Type B pancreatic cell (in vitro differentiated cells): ENCODE results near the gene TMEM138. TPM values are rescaled to one million over a fixed set of nuclear protein-coding genes. Genes with fewer than 3 reads are reported as not detected.

ENCODE experiments used
- DNase-seq: peaks from one replicate; pipeline ENCODE4 v3.0.0; 2021; ENCODE audit warnings: mixed read lengths; ENCODE audit not compliant: unreplicated experiment; ENCODE audit errors: extremely low spot score
- H3K27ac Mint-ChIP-seq: 2 replicates; pipeline ENCODE4 v1.8.0; 2021; ENCODE audit warnings: mild to moderate bottlenecking, mixed read lengths
- H3K27me3 Mint-ChIP-seq: 2 replicates; pipeline ENCODE4 v1.8.0; 2021; ENCODE audit warnings: mixed read lengths
- H3K36me3 Mint-ChIP-seq: 2 replicates; pipeline ENCODE4 v1.8.0; 2021; ENCODE audit warnings: mixed read lengths
- H3K4me1 Mint-ChIP-seq: one replicate; pipeline ENCODE4 v1.8.0; 2021; ENCODE audit warnings: mixed read lengths; ENCODE audit not compliant: unreplicated experiment
- H3K4me3 Mint-ChIP-seq: 2 replicates; pipeline ENCODE4 v1.8.0; 2021; ENCODE audit warnings: mild to moderate bottlenecking, mixed read lengths
- H3K9me3 Mint-ChIP-seq: 2 replicates; pipeline ENCODE4 v1.8.0; 2021; ENCODE audit warnings: mixed read lengths
- total RNA-seq: library from RNA; stranded (reverse); gene quantifications from 2 replicates; pipeline ENCODE4 v1.2.1, GENCODE V29; 2021; ENCODE audit warnings: low replicate concordance
- TF ChIP-seq, protein P1 (sequence below): fragments of 200-600 bp; sonication (generic); conservative IDR thresholded peaks from 2 replicates; pipeline ENCODE4 v1.5.0; 2021; ENCODE audit warnings: antibody characterized with exemption, mild to moderate bottlenecking

The TMEM138 gene
- total RNA-seq, 1 donor from 2014 or later = 54.5 TPM

DNA sequence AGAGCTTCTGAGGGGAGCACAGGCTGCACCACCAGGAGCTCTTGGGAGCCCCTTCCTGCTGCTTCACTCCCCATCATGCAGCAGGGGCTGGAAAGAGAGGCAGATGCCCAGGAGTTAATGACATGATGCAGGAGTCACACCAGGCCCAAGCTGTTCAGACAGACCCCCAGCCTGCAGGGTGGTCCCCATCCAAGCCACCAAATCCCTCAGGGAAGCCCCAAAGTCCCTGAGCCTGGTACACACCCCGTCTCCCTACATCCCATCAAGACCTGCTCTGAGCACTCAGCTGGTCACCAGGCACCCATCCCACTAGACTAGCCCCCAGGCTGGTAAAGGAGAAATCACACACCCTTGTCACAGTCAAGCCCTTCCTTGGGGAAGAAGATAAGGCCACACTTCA lies 11.8 kb upstream of the TMEM138 start:
- no peak overlapping the region for H3K27ac Mint-ChIP-seq
- H3K9me3 Mint-ChIP-seq = no peaks in the 10 kb centered on the region
- no peaks in the 10 kb centered on the region for H3K27me3 Mint-ChIP-seq
- H3K4me1 Mint-ChIP-seq = no peaks in the 10 kb centered on the region
- no peak for DNase-seq
- TF ChIP-seq, protein P1, sequence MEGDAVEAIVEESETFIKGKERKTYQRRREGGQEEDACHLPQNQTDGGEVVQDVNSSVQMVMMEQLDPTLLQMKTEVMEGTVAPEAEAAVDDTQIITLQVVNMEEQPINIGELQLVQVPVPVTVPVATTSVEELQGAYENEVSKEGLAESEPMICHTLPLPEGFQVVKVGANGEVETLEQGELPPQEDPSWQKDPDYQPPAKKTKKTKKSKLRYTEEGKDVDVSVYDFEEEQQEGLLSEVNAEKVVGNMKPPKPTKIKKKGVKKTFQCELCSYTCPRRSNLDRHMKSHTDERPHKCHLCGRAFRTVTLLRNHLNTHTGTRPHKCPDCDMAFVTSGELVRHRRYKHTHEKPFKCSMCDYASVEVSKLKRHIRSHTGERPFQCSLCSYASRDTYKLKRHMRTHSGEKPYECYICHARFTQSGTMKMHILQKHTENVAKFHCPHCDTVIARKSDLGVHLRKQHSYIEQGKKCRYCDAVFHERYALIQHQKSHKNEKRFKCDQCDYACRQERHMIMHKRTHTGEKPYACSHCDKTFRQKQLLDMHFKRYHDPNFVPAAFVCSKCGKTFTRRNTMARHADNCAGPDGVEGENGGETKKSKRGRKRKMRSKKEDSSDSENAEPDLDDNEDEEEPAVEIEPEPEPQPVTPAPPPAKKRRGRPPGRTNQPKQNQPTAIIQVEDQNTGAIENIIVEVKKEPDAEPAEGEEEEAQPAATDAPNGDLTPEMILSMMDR = no peak
- H3K36me3 Mint-ChIP-seq = peaks cover 10% of the 10 kb centered on the region
- H3K4me3 Mint-ChIP-seq = no peak overlapping the region

DNA sequence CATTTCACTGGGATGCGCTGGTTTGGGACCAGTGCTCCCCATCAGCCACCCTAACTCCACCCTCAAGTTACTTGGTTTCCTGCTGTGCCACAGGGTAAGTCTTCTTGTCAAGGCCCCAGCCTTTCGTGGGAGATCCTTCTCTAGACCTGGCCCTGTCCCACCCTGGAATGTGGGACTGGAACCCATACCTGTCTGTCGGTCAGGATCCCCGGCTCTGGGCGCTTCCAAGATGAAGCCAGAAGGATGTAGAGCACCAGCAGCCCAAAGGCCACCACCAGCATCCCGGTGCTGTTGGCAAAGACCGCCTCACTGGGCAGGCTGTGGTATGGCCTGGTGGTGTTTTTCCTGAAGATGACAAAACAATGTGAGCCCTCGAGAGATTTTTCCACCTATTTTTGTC lies 11.4 kb upstream of the TMEM138 start:
- no peak for DNase-seq
- TF ChIP-seq, protein P1 = no peak
- no peak overlapping the region for H3K4me3 Mint-ChIP-seq
- H3K36me3 Mint-ChIP-seq = peaks cover 10% of the 10 kb centered on the region
- no peaks in the 10 kb centered on the region for H3K27me3 Mint-ChIP-seq
- no peak overlapping the region for H3K27ac Mint-ChIP-seq
- H3K9me3 Mint-ChIP-seq = no peaks in the 10 kb centered on the region
- no peaks in the 10 kb centered on the region for H3K4me1 Mint-ChIP-seq

DNA sequence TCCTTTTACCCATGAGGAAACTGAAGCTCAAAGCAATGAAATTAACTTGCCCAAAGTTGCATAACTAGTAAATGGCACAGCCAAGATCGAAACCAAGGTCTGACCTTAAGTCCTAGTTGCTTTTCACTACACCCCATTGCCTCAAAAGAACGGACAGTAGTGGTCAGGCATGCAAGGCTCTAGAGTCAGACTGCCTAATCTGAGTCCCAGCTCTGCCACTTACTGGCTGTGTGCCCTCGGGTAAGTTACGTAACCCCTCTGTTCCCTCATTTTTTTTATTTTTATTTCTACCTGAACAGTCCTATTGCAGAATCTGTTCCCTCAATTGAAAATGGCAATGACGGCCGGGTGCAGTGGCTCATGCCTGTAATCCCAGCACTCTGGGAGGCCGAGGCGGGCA lies 10.1 kb upstream of the TMEM138 start:
- Mint-ChIP-seq H3K27me3 (no peaks in the 10 kb centered on the region), H3K4me3 (no peak overlapping the region), H3K36me3 (peaks cover 10% of the 10 kb centered on the region), H3K27ac (no peak overlapping the region), H3K9me3 (no peaks in the 10 kb centered on the region), H3K4me1 (no peaks in the 10 kb centered on the region)
- TF ChIP-seq, protein P1 = no peak
- DNase-seq = no peak

DNA sequence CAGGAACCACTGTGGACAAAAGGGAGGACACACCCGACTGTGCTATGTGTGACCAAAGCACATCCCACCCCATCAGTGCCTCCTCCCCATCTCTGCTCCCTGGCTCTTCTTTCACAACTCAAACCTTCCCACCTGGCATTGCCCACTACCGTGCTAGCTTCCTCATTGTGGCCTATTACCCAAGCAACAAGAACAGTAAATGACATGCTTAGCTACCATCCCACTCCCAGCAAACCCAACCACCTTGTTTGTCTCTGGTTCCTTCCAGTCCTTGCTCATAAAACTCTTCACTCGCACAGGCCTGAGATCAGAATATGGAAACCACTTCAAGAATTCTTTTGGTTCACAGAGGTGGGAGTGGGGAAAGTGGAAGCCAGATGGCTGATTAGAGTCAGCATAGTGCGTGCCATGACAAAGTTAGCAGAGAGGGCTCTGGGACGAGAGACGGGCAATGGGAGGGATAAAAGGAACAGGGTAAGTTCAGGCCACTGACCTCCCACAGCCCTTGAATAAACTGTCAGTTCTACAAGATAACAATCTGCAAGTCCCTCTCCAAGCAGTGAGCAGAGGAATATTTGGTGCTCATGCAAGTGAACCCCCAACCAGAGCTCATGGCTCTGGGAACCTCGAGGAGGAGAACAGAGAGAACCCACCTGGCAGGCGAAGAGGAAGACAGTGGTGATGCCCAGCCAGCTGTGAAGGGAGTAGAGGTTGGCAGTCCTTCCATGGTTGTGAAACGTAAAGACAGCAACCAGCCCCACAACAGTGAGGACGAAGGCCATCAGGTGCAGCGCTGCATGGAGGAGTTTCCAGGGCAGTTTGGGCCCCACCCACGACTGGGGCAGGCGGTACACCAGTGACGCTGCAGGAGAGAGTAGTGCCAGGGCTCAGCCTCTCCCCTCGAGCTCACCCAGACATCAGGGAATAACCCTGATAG lies 8.8 kb upstream of the TMEM138 start:
- Mint-ChIP-seq H3K27ac (peak overlapping the region; percentile 34), H3K4me1 (no peaks in the 10 kb centered on the region), H3K9me3 (no peaks in the 10 kb centered on the region), H3K36me3 (peaks cover 10% of the 10 kb centered on the region), H3K4me3 (no peak overlapping the region), H3K27me3 (no peaks in the 10 kb centered on the region)
- TF ChIP-seq, protein P1 = no peak
- no peak for DNase-seq

DNA sequence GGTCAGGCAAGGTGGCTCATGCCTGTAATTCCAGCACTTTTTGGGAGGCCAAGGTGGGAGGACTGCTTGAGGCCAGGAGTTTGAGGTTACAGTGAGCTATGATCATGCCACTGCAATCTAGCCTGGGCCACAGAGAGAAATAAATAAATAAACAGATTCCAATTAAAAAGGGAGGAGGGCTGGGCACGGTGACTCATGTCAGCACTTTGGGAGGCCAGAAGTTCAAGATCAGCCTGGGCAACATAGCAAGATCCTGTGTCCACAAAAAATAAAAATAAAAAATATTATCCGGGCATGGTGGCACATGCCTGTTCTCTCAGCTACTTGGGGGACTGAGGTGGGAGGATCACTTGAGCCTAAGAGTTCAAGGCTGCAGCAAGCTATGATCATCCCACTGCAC lies 8.0 kb upstream of the TMEM138 start:
- TF ChIP-seq, protein P1 = no peak
- H3K27ac Mint-ChIP-seq = no peak overlapping the region
- peaks cover 10% of the 10 kb centered on the region for H3K36me3 Mint-ChIP-seq
- no peaks in the 10 kb centered on the region for H3K27me3 Mint-ChIP-seq
- no peak for DNase-seq
- no peak overlapping the region for H3K4me3 Mint-ChIP-seq
- no peaks in the 10 kb centered on the region for H3K9me3 Mint-ChIP-seq
- H3K4me1 Mint-ChIP-seq = peaks cover under 1% of the 10 kb centered on the region
